OCI-LY1 (cell line): ENCODE measurements around the gene LRP1-AS.

ENCODE experiments used
- H2AFZ ChIP-seq: fragments of 200-600 bp; sonication (generic), shearing (Covaris generic); 2 replicates; pipeline ENCODE4 v1.6.0; 2014; ENCODE audit warnings: antibody characterized with exemption, mild to moderate bottlenecking, low read length
- H3F3A ChIP-seq: fragments of 200-600 bp; sonication (generic), shearing (Covaris generic); 2 replicates; pipeline ENCODE4 v1.6.0; 2014; ENCODE audit warnings: mild to moderate bottlenecking, antibody characterized with exemption, low read length, moderate library complexity; ENCODE audit not compliant: insufficient read depth
- H3K27ac ChIP-seq: fragments of 200-600 bp; sonication (generic); 2 replicates; pipeline ENCODE4 v1.5.1; 2014; ENCODE audit warnings: low read length, mixed run types, mild to moderate bottlenecking, low read depth; ENCODE audit not compliant: poor library complexity, severe bottlenecking
- H3K27me3 ChIP-seq: fragments of 200-600 bp; sonication (generic); 2 replicates; pipeline ENCODE4 v1.6.0; 2014; ENCODE audit warnings: antibody characterized with exemption, mild to moderate bottlenecking, low read length, moderate library complexity; ENCODE audit not compliant: insufficient read depth
- H3K36me3 ChIP-seq: fragments of 200-600 bp; sonication (generic); 2 replicates; pipeline ENCODE4 v1.6.1; 2014; ENCODE audit warnings: mild to moderate bottlenecking, antibody characterized with exemption, low read length, moderate library complexity, mixed read lengths; ENCODE audit not compliant: insufficient read depth
- H3K4me1 ChIP-seq: fragments of 200-600 bp; sonication (generic); 2 replicates; pipeline ENCODE4 v1.5.1; 2014; ENCODE audit warnings: mild to moderate bottlenecking, low read length, moderate library complexity; ENCODE audit not compliant: insufficient read depth, severe bottlenecking
- H3K4me2 ChIP-seq: fragments of 200-600 bp; sonication (generic), shearing (Covaris generic); 2 replicates; pipeline ENCODE4 v1.6.1; 2014; ENCODE audit warnings: low read length
- H3K4me3 ChIP-seq: fragments of 200-600 bp; sonication (generic); 2 replicates; pipeline ENCODE4 v1.5.1; 2014; ENCODE audit warnings: low read length, low read depth, mild to moderate bottlenecking, mixed read lengths; ENCODE audit not compliant: poor library complexity, severe bottlenecking
- H3K79me2 ChIP-seq: fragments of 200-600 bp; shearing (Covaris generic); 2 replicates; pipeline ENCODE4 v1.6.1; 2016; ENCODE audit warnings: mixed run types, low read length, mixed read lengths; ENCODE audit not compliant: insufficient read depth
- H3K9ac ChIP-seq: fragments of 200-600 bp; sonication (generic), shearing (Covaris generic); 2 replicates; pipeline ENCODE4 v1.6.1; 2014; ENCODE audit warnings: mild to moderate bottlenecking, low read length, mixed read lengths
- H3K9me2 ChIP-seq: fragments of 200-600 bp; sonication (generic), shearing (Covaris generic); 2 replicates; pipeline ENCODE4 v1.6.1; 2014; ENCODE audit warnings: low read depth, mild to moderate bottlenecking, low read length, mixed read lengths
- H3K9me3 ChIP-seq: fragments of 200-600 bp; shearing (Covaris generic); 2 replicates; pipeline ENCODE4 v1.6.1; 2014; ENCODE audit warnings: low read length, mixed read lengths
- H4K20me1 ChIP-seq: fragments of 200-600 bp; sonication (generic), shearing (Covaris generic); 2 replicates; pipeline ENCODE4 v1.6.0; 2016; ENCODE audit warnings: mild to moderate bottlenecking, low read length; ENCODE audit not compliant: insufficient read depth
- CTCF ChIP-seq: fragments of 200-600 bp; sonication (generic), shearing (Covaris generic); IDR thresholded peaks from 2 replicates; pipeline ENCODE4 v1.5.1; 2017; ENCODE audit warnings: mild to moderate bottlenecking, antibody characterized with exemption, low read length, moderate library complexity, mixed read lengths
- EZH2 ChIP-seq: fragments of 200-600 bp; sonication (generic), shearing (Covaris generic); IDR thresholded peaks from 2 replicates; pipeline ENCODE4 v1.8.0; 2017; ENCODE audit warnings: borderline replicate concordance, mixed run types, mild to moderate bottlenecking, antibody characterized with exemption, low read length, moderate library complexity, mixed read lengths

LRP1-AS gene

DNA sequence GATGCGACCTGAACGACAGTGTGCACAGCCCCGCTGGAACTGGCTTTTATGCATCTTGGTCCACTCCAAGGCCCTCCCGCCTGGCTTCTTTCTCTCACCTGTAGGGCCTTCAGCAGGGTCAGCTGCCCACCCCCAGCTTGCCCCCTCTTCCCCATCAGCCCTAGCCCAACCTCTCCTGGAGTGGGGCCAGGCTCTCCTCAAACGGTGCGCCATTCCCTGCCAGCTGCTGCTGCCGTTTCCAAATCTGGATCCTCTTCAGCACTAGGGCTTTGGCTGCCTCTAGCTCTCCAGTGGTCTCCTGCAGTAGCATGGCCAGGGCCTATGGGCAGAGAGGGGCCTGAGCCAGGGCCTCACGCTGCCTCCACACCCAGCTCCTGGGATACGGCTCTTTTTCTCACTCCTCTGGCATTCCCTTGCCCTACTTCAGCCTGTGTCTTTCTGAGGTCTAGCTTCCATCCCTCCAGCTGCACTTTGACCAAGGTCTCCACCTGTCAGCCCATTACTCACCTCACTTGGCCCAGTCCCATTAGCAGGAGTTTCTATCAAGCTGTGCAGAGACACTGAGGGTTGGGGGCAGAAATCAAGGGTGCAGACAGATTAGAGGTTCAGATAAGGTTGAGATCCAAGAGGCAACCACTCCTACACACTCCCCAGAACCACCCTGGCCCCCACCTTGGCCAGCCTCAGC, 41.3 kb downstream of the LRP1-AS start:
- Histone ChIP-seq H3K9ac (no peak overlapping the region), H3K79me2 (0 out of 2 replicates have a peak, but pooled peaks cover 3% of the 10 kb centered on the region)

GRCh38 chr12:57105011-57105753, 42.2 kb downstream of the LRP1-AS start:
- peaks cover 10% of the 10 kb centered on the region for H3K4me1 ChIP-seq
- H4K20me1 ChIP-seq = no peaks in the 10 kb centered on the region
- H3K9me3 ChIP-seq = no peaks in the 10 kb centered on the region
- no peak overlapping the region for H3K4me3 ChIP-seq
- no peak overlapping the region for H2AFZ ChIP-seq
- H3K36me3 ChIP-seq = peaks cover 67% of the 10 kb centered on the region
- H3K4me2 ChIP-seq = no peak overlapping the region
- no peaks in the 10 kb centered on the region for H3K27me3 ChIP-seq
- H3K79me2 ChIP-seq = 0 out of 2 replicates have a peak, but pooled peaks cover 3% of the 10 kb centered on the region
- H3K9ac ChIP-seq = no peak overlapping the region
- H3K9me2 ChIP-seq = no peaks in the 10 kb centered on the region
- no peak for TF ChIP-seq CTCF
- no peak for TF ChIP-seq EZH2
- H3F3A ChIP-seq = no peaks in the 10 kb centered on the region
- no peak overlapping the region for H3K27ac ChIP-seq

More for the DNA sequence above, 41.3 kb downstream of the LRP1-AS start:
- no peak overlapping the region for H2AFZ ChIP-seq
- no peaks in the 10 kb centered on the region for H3K9me2 ChIP-seq
- H3F3A ChIP-seq = no peaks in the 10 kb centered on the region
- TF ChIP-seq EZH2 (no peak), CTCF (no peak)
- H3K36me3 ChIP-seq = peaks cover 65% of the 10 kb centered on the region
- H3K9me3 ChIP-seq = no peaks in the 10 kb centered on the region
- H3K27me3 ChIP-seq = no peaks in the 10 kb centered on the region
- H3K27ac ChIP-seq = no peak overlapping the region
- H4K20me1 ChIP-seq = no peaks in the 10 kb centered on the region
- H3K4me2 ChIP-seq = no peak overlapping the region
- peaks cover 12% of the 10 kb centered on the region for H3K4me1 ChIP-seq
- no peak overlapping the region for H3K4me3 ChIP-seq

- no peaks in the 10 kb centered on the region for H3K9me2 ChIP-seq
- H3K79me2 ChIP-seq = 0 out of 2 replicates have a peak, but pooled peaks cover 2% of the 10 kb centered on the region
- H3K36me3 ChIP-seq = peaks cover 75% of the 10 kb centered on the region
- H3K9ac ChIP-seq = no peak overlapping the region
- no peaks in the 10 kb centered on the region for H3F3A ChIP-seq
- no peak overlapping the region for H3K4me2 ChIP-seq
- H3K4me1 ChIP-seq = peaks cover 3% of the 10 kb centered on the region
- no peak overlapping the region for H2AFZ ChIP-seq
- TF ChIP-seq EZH2 (no peak), CTCF (no peak)
- no peaks in the 10 kb centered on the region for H4K20me1 ChIP-seq
- no peaks in the 10 kb centered on the region for H3K27me3 ChIP-seq
- no peak overlapping the region for H3K27ac ChIP-seq
- H3K9me3 ChIP-seq = no peaks in the 10 kb centered on the region
- H3K4me3 ChIP-seq = no peak overlapping the region
Observed at GRCh38 chr12:57104292-57104910, 43.0 kb downstream of the LRP1-AS start.
